ENCODE data around the gene SEMA5A. TPM values are rescaled to one million over a fixed set of nuclear protein-coding genes. Genes with fewer than 3 reads are reported as not detected.

The SEMA5A gene
- total RNA-seq, 1 experiment from 2014 or later = 34.3 TPM

DNA sequence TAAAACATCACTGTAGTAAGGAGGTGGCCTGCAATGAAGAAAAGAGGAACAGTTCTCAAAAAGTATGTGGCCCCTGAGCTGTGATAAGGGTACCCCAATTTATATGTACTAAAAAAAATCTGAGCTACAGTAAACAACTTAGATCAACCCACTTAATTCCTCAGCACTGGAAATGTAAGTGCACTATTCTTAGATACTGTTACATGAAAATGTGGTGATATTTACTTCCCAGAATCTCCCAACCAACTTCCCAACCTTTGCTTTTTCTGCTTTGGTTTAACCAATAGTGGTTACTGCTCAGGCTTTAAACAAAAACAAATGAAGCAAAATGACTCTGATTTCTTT lies 114.8 kb downstream of the SEMA5A start:
- POLR2A ChIA-PET = no interaction called here
- no peaks in the 10 kb centered on the region for H3K9me3 ChIP-seq

DNA sequence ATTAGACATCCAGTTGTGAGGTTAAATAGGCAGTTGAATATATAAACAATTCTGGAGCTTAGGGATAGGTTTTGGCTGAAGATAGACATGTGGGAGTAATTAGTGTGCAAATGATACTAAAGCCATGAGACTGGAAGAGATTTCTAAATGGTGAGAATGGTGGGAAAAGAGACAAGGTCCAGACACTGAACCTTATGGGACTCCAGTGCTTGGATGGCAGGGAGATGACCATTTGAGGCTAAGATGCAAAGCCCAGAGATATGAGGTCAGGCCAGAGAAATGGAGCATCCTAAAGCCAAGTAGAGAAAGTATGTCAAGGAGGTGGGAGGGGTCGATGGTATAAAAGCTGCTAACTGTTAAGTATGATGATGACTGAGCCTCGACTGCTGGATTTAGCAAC lies 115.6 kb downstream of the SEMA5A start:
- Mint-ChIP-seq H3K27me3 (ENCODE audit: insufficient read depth, unreplicated experiment) (no peaks in the 10 kb centered on the region), H3K4me1 (ENCODE audit: low read depth, unreplicated experiment) (no peaks in the 10 kb centered on the region), H3K9me3 (ENCODE audit: unreplicated experiment) (no peaks in the 10 kb centered on the region), H3K36me3 (ENCODE audit: insufficient read depth, unreplicated experiment) (no peaks in the 10 kb centered on the region), H3K27ac (ENCODE audit: unreplicated experiment) (no peak overlapping the region), H3K4me3 (ENCODE audit: unreplicated experiment) (no peak overlapping the region)
- H3K4me3 ChIP-seq (ENCODE audit: low read depth, low read length) = no peak overlapping the region
- TF ChIP-seq, protein P1, sequence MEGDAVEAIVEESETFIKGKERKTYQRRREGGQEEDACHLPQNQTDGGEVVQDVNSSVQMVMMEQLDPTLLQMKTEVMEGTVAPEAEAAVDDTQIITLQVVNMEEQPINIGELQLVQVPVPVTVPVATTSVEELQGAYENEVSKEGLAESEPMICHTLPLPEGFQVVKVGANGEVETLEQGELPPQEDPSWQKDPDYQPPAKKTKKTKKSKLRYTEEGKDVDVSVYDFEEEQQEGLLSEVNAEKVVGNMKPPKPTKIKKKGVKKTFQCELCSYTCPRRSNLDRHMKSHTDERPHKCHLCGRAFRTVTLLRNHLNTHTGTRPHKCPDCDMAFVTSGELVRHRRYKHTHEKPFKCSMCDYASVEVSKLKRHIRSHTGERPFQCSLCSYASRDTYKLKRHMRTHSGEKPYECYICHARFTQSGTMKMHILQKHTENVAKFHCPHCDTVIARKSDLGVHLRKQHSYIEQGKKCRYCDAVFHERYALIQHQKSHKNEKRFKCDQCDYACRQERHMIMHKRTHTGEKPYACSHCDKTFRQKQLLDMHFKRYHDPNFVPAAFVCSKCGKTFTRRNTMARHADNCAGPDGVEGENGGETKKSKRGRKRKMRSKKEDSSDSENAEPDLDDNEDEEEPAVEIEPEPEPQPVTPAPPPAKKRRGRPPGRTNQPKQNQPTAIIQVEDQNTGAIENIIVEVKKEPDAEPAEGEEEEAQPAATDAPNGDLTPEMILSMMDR (IDR thresholded peaks at IDR 0.05; ENCODE audit: insufficient read depth in 1 of 2, low read depth in 1 of 2, low read length in 1 of 2, severe bottlenecking in 1 of 2, unreplicated experiment in 1 of 2) = no peak
- no peak for DNase-seq
- H3K9me3 ChIP-seq = no peaks in the 10 kb centered on the region
- no peaks in the 10 kb centered on the region for H3K36me3 ChIP-seq (ENCODE audit: control insufficient read depth, insufficient read depth, low read length)
- intact Hi-C loops (cut with micrococcal nuclease; ENCODE audit: unreplicated experiment) = no loop called here
- CTCF ChIA-PET = no interaction called here
- POLR2A ChIA-PET = no interaction called here
- no TSS peak for BruUV-seq (replicated peaks)
- no peaks in the 10 kb centered on the region; the same call in 1 of the 2 replicates for H3K4me1 ChIP-seq
- no peaks in the 10 kb centered on the region for H3K27me3 ChIP-seq (replicated peaks; ENCODE audit: control insufficient read depth, insufficient read depth, low read length)

More for the DNA sequence above, 114.8 kb downstream of the SEMA5A start:
- no peak overlapping the region for H3K4me3 ChIP-seq (ENCODE audit: low read depth, low read length)
- Mint-ChIP-seq H3K27me3 (ENCODE audit: insufficient read depth, unreplicated experiment) (no peaks in the 10 kb centered on the region), H3K4me1 (ENCODE audit: low read depth, unreplicated experiment) (no peaks in the 10 kb centered on the region), H3K4me3 (ENCODE audit: unreplicated experiment) (no peak overlapping the region), H3K36me3 (ENCODE audit: insufficient read depth, unreplicated experiment) (no peaks in the 10 kb centered on the region), H3K27ac (ENCODE audit: unreplicated experiment) (no peak overlapping the region), H3K9me3 (ENCODE audit: unreplicated experiment) (no peaks in the 10 kb centered on the region)
- TF ChIP-seq, protein P1 (IDR thresholded peaks at IDR 0.05; ENCODE audit: insufficient read depth in 1 of 2, low read depth in 1 of 2, low read length in 1 of 2, severe bottlenecking in 1 of 2, unreplicated experiment in 1 of 2) = no peak
- H3K36me3 ChIP-seq (ENCODE audit: control insufficient read depth, insufficient read depth, low read length) = no peaks in the 10 kb centered on the region
- CTCF ChIA-PET = no interaction called here
- H3K27me3 ChIP-seq (replicated peaks; ENCODE audit: control insufficient read depth, insufficient read depth, low read length) = no peaks in the 10 kb centered on the region
- intact Hi-C loops (cut with micrococcal nuclease; ENCODE audit: unreplicated experiment) = no loop called here
- H3K4me1 ChIP-seq = no peaks in the 10 kb centered on the region; the same call in 1 of the 2 replicates
- no peak for DNase-seq
- BruUV-seq (replicated peaks) = no TSS peak

DNA sequence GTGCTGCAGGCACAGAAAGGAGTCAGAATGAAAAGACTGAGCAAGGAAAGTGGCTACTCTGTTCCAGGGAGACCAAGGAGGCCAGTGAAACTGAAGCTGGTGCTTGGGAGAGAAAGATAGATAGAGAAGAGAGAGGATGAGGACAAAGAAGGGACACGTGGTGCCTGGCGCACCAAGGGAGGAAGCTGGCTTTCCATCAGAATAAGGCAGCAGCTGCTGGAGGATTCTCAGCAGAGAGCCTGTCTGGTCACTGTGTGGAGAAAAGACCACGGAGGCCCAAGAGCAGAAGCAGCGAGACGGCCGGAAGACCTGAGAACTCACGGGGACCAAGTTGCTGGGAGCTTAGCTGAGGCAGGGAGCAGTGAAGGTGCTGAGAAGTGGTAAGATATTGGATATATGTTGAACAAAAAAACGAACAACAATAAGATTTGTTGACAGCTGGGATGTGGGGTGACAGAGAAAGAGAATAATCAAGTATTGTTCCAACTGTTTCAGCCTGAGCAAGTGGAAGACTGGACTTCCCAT lies 116.1 kb downstream of the SEMA5A start:
- H3K9me3 Mint-ChIP-seq (ENCODE audit: unreplicated experiment) = no peaks in the 10 kb centered on the region
- H3K27ac Mint-ChIP-seq (ENCODE audit: unreplicated experiment) = no peak overlapping the region
- H3K27me3 Mint-ChIP-seq (ENCODE audit: insufficient read depth, unreplicated experiment) = no peaks in the 10 kb centered on the region
- ChIA-PET POLR2A (no interaction called here), CTCF (no interaction called here)
- Histone ChIP-seq H3K27me3 (replicated peaks; ENCODE audit: control insufficient read depth, insufficient read depth, low read length) (no peaks in the 10 kb centered on the region), H3K36me3 (ENCODE audit: control insufficient read depth, insufficient read depth, low read length) (no peaks in the 10 kb centered on the region), H3K4me1 (no peaks in the 10 kb centered on the region; the same call in 1 of the 2 replicates), H3K9me3 (no peaks in the 10 kb centered on the region), H3K4me3 (ENCODE audit: low read depth, low read length) (no peak overlapping the region)
- H3K4me3 Mint-ChIP-seq (ENCODE audit: unreplicated experiment) = no peak overlapping the region
- TF ChIP-seq, protein P1 (IDR thresholded peaks at IDR 0.05; ENCODE audit: insufficient read depth in 1 of 2, low read depth in 1 of 2, low read length in 1 of 2, severe bottlenecking in 1 of 2, unreplicated experiment in 1 of 2) = no peak
- intact Hi-C loops (cut with micrococcal nuclease; ENCODE audit: unreplicated experiment) = no loop called here
- H3K4me1 Mint-ChIP-seq (ENCODE audit: low read depth, unreplicated experiment) = no peaks in the 10 kb centered on the region
- DNase-seq = no peak
- BruUV-seq (replicated peaks) = no TSS peak
- H3K36me3 Mint-ChIP-seq (ENCODE audit: insufficient read depth, unreplicated experiment) = no peaks in the 10 kb centered on the region
